ENCODE measurements around the gene ANLN. TPM values are rescaled to one million over a fixed set of nuclear protein-coding genes. Genes with fewer than 3 reads are reported as not detected.

The ANLN gene
- total RNA-seq, 1 experiment from 2014 or later, result 67.6 TPM

DNA sequence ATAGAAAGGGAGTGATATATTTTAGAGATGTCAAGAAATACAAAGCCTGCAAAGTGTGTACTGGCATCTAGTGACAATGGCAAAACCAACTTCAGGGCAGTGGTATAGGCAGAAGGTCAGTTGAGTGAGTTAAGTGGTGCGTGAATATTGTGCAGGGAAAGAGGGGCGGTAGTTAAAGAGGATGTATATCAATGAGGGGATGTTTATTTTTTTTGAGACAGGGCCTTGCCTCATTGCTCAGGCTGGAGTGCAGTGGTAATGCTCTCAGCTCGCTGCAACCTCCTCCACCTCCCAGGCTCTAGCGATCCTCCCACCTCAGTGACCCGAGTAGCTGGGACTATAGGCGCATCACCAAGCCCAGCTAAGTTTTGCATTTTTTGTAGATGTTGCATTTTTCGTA, 13.8 kb downstream of the ANLN start:
- DNase-seq (ENCODE audit: low read depth, low spot score), result no peak
- in situ Hi-C loops (cut with HindIII; ENCODE audit: low pct_unique_long_range_greater_than_20kb, low sequenced_read_pairs), result no loop called here

GRCh38 chr7:36404639-36405408, 15.2 kb downstream of the ANLN start:
- in situ Hi-C loops (cut with HindIII; ENCODE audit: low pct_unique_long_range_greater_than_20kb, low sequenced_read_pairs), result no loop called here
- no peak for DNase-seq (ENCODE audit: low read depth, low spot score)

- in situ Hi-C loops (cut with HindIII; ENCODE audit: low pct_unique_long_range_greater_than_20kb, low sequenced_read_pairs), result no loop called here
These were observed 15.7 kb downstream of the ANLN start for GRCh38 chr7:36405409-36405803.

GRCh38 chr7:36406156-36406555, 16.5 kb downstream of the ANLN start:
- in situ Hi-C loops (cut with HindIII; ENCODE audit: low pct_unique_long_range_greater_than_20kb, low sequenced_read_pairs), result no loop called here
- DNase-seq (ENCODE audit: low read depth, low spot score), result peak; percentile 57

More at GRCh38 chr7:36405409-36405803, 15.7 kb downstream of the ANLN start:
- no peak for DNase-seq (ENCODE audit: low read depth, low spot score)

DNA sequence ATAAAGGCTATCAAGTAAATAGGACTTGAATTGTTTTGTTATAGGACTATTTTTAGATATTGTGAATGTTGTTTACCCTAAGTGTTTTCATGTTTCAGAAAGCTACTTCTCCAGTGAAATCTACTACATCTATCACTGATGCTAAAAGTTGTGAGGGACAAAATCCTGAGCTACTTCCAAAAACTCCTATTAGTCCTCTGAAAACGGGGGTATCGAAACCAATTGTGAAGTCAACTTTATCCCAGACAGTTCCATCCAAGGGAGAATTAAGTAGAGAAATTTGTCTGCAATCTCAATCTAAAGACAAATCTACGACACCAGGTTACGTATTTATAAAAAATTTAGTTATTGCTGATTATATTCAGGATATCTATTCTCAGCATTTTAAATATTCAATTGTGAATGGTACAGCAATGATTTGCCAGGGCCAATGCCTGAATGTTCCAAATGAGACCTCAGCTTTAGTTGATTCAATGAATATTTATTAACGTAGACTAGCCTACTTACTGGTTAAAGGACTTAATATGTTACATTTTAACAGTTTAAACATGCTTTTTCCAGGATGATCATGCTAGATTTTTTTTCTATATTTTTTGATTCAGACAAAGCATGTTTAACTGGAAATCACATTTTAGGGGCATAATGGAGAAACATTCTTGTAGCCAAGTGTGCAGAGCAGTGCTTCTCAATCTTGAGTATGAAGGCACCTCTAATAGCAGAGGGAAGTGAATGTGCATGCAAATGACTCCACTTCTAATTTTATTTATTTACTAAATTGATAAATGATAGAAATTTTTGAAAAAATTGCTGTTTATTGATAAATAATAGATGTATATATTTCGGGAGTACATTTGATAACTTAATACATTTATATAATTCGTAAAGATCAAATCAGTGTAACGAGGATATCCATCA, 18.2 kb downstream of the ANLN start:
- DNase-seq (ENCODE audit: low read depth, low spot score), result no peak
- in situ Hi-C loops (cut with HindIII; ENCODE audit: low pct_unique_long_range_greater_than_20kb, low sequenced_read_pairs), result no loop called here

DNA sequence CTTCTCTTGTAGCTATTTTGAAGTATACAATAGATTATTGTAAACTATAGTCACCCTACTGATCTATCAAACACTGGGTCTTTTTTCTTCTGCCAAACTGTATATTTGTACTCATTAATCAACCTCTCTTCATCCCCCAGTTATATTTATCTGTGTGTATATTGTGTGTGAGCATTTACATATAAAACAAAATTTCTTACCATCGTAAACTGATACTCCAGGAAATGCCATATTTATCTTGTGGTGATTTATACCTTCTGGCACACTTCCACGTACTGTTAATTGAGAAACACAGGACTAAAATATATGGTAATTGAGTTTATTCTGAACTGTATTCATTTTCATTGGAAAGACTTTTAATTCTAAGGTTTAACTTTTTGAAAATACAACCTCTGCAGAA, 18.9 kb downstream of the ANLN start:
- in situ Hi-C loops (cut with HindIII; ENCODE audit: low pct_unique_long_range_greater_than_20kb, low sequenced_read_pairs), result no loop called here
- DNase-seq (ENCODE audit: low read depth, low spot score), result peak; percentile 73

DNA sequence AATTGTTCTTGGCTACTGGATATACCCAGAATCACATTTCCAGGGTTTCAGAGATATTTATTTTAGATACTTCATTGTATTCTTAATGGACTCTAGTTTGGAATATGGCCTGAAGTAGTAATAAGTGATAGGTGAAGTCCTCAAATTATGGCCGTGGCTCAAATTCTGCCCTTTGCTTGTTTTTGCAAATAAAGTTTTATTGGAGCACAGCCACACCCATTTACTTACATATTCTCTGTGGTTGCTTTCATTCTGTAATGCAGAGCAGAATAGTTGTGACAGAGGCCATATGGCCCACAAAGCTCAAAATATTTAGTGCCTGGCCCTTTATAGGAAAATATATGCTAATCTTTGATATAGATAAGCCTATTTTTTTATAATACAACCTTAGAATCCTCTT, 19.5 kb downstream of the ANLN start:
- DNase-seq (ENCODE audit: low read depth, low spot score), result no peak
- in situ Hi-C loops (cut with HindIII; ENCODE audit: low pct_unique_long_range_greater_than_20kb, low sequenced_read_pairs), result no loop called here

- DNase-seq (ENCODE audit: low read depth, low spot score), result no peak
- in situ Hi-C loops (cut with HindIII; ENCODE audit: low pct_unique_long_range_greater_than_20kb, low sequenced_read_pairs), result no loop called here
These were observed 25.5 kb downstream of the ANLN start for GRCh38 chr7:36415144-36415543.

GRCh38 chr7:36416251-36416650, 26.6 kb downstream of the ANLN start:
- in situ Hi-C loops (cut with HindIII; ENCODE audit: low pct_unique_long_range_greater_than_20kb, low sequenced_read_pairs), result no loop called here
- no peak for DNase-seq (ENCODE audit: low read depth, low spot score)

- no peak for DNase-seq (ENCODE audit: low read depth, low spot score)
- in situ Hi-C loops (cut with HindIII; ENCODE audit: low pct_unique_long_range_greater_than_20kb, low sequenced_read_pairs), result no loop called here
These were observed 30.6 kb downstream of the ANLN start for GRCh38 chr7:36420307-36420706.

DNA sequence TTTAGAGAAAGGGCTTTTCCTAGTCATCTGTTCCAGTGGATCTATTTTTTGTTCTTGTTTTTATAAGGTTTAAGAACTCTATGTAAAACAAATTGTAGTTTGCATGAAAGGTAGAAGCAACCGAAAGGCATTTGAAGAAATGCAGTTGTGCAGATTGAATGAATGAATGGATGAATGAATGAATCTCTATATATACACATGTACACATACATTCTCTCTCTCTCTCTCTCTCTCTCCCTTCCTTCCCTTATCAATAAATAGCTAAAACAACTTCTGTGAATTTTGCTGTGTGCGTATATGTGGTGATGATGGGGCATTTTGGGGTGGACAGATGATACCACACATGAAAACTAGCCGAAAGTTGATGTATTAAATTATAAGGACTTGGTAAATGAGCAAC, 32.4 kb downstream of the ANLN start:
- in situ Hi-C loops (cut with HindIII; ENCODE audit: low pct_unique_long_range_greater_than_20kb, low sequenced_read_pairs), result no loop called here
- DNase-seq (ENCODE audit: low read depth, low spot score), result no peak

GRCh38 chr7:36423633-36424032, 34.0 kb downstream of the ANLN start:
- no peak for DNase-seq (ENCODE audit: low read depth, low spot score)
- in situ Hi-C loops (cut with HindIII; ENCODE audit: low pct_unique_long_range_greater_than_20kb, low sequenced_read_pairs), result no loop called here

DNA sequence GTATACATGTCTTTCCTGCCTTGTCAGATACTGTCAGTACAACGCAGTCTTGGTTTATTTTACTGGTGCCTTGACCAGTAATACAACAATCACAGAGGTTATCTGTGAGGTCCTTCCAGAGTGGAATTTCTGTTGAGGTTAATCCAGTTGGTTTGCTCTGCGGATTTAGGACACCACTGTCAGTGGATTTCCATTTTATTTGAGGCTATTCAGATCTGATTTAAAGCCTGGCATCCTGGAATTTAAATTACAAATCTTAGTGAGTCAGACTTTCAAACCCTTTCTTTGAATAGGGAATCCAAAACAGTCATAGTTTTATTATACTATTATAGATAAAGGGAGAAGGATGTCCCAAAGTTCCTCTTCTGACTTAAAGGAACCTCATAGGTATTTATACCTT, 40.5 kb downstream of the ANLN start:
- DNase-seq (ENCODE audit: low read depth, low spot score), result no peak
- in situ Hi-C loops (cut with HindIII; ENCODE audit: low pct_unique_long_range_greater_than_20kb, low sequenced_read_pairs), result no loop called here

DNA sequence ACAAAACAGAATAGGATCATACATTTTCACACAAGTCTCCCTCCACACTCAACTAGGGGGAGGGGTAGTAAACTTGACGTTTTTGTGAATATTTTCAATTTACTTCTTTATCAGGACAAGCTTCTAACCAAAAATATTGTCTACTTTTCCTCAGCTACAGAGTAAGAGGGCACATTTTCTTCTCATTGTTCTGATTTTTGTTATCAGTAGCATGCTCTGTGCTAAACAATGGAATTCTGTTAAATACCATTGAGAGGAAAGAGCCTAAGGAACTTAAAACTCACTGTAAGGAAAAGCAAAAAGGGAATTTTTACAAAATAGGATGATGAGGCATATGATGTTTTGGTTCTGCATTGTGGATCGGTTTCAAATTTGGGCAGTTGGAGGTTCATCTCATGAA, 41.2 kb downstream of the ANLN start:
- no peak for DNase-seq (ENCODE audit: low read depth, low spot score)
- in situ Hi-C loops (cut with HindIII; ENCODE audit: low pct_unique_long_range_greater_than_20kb, low sequenced_read_pairs), result no loop called here

- DNase-seq (ENCODE audit: low read depth, low spot score), result no peak
- in situ Hi-C loops (cut with HindIII; ENCODE audit: low pct_unique_long_range_greater_than_20kb, low sequenced_read_pairs), result no loop called here
These were observed 48.5 kb downstream of the ANLN start for GRCh38 chr7:36438211-36438610.

DNA sequence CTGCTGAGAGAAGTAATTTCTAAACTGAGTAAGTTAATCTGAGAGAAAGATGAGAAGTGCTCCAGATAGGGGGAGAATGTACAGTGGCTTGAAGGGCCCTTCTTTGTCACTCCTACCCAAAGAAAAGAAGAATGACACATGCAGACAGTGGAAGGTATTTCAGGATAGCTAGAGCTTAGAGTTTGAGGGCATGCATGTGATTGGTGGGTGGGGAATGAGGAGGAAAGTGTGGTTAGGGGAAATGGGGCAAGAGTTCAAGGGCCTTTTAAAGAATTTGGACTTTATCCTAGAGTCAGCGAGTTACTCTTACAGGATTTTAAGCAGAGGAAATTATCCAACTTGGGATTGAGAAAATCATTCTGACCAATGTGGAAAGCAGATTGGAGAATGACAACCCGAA, 50.0 kb downstream of the ANLN start:
- in situ Hi-C loops (cut with HindIII; ENCODE audit: low pct_unique_long_range_greater_than_20kb, low sequenced_read_pairs), result no loop called here
- no peak for DNase-seq (ENCODE audit: low read depth, low spot score)

DNA sequence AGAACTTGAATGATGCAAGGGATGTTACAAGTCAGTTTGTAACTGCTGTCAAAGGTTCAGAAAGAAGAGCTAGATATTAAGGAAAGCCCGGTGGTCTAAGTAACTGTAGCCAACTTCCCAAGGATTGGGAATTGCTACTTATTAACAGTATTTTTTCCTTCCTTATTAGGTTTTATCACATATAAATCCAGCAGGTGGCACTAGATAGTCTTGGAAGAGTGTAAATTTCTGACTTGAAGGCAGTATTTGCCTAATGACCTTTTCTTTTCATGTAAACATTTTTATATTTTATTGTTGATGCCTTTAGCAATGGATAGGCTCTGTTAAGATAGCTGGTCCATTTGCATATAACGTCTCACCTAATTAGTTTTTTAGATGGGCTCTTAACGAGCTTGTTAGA, 51.2 kb downstream of the ANLN start:
- in situ Hi-C loops (cut with HindIII; ENCODE audit: low pct_unique_long_range_greater_than_20kb, low sequenced_read_pairs), result no loop called here
- DNase-seq (ENCODE audit: low read depth, low spot score), result peak; percentile 56

DNA sequence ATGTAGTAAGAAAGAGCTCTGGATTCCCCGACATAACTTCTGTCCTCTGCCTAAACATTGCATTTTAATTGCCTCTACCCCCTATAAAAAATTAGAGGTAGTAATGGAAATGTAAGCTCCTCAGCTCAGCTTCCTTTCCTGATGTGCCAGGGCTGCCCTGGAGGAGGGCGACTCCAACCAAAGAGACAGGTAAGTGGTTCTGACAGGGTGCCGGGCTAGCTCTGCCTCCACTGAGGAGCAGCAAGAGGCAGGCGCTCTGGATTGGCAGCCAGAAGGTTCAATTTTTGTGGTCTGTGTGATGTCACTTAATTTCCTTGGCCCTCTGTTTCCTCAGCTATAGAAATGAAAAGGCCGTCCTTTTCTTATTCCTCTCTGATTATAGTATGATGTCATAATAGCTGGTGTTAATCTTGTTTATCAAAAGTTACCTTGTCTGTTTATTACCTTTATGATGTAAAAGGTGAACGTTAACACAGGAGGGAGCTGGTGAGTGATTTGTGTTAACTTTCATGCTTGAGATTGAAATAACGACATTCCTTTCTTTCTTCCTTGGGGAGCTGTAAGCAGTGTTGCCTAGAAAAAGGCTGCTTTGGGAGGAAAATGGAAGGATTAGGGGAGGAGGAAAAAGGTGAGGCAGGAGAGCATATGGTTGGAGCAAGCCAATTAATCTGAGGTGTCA, 51.8 kb downstream of the ANLN start:
- in situ Hi-C loops (cut with HindIII; ENCODE audit: low pct_unique_long_range_greater_than_20kb, low sequenced_read_pairs), result no loop called here
- DNase-seq (ENCODE audit: low read depth, low spot score), result no peak

Data from SK-MEL-5 (cell line).